ENCODE results near the gene EGR2. TPM values are rescaled to one million over a fixed set of nuclear protein-coding genes. Genes with fewer than 3 reads are reported as not detected.

The EGR2 gene
- total RNA-seq, 1 donor from 2014 or later: 5.7 TPM

- intact Hi-C loops (cut with micrococcal nuclease): loop anchor here (2.0 to 10.0 kb wide), 7 partner anchors 339 to 905 kb away; partner anchors contain the start of genes REEP3 and RTKN2
Observed at GRCh38 chr10:62819141-62819920, 3.2 kb upstream of the EGR2 start.

DNA sequence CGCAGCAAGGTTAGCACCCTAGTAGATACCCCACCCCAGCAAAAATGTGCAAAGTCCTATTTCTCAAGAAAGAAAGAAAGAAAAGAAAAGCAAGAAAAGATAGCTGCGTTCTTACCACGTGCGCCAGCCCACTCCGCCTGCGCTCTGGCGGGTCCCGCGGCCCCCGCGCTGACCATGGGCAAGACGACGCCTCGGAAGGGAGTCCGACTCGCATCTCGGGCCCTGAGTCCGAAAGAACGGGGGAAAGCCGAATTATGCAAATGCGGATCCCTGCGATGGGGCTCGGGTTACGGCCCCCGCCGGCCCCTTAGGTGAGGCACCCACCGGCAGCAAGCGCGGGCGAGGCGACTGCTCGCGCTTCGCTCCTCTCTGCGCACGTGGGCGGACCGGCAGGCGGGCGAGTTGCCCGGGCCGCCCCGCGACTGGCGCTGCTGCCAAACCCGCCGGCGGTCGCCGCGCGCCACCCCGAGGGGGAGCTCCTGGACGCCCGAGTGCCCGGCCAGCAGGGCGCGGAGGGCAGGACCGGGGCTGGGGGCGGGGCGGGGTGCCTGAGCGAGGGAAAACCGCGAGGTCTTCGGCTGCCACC, 2.4 kb upstream of the EGR2 start:
- intact Hi-C loops (cut with micrococcal nuclease): loop anchor here (1.0 to 10.0 kb wide), 11 partner anchors 208 to 906 kb away; partner anchors contain the start of genes REEP3 and RTKN2

- intact Hi-C loops (cut with micrococcal nuclease): loop anchor here (1.0 to 10.0 kb wide), 15 partner anchors 208 to 907 kb away; partner anchors contain the start of genes REEP3 and RTKN2
Observed at GRCh38 chr10:62817766-62818425, 1.7 kb upstream of the EGR2 start.

- intact Hi-C loops (cut with micrococcal nuclease): loop anchor here (2.0 to 10.0 kb wide), 10 partner anchors 288 to 908 kb away; partner anchors contain the start of genes REEP3 and RTKN2
Observed at GRCh38 chr10:62817121-62817765, 1.1 kb upstream of the EGR2 start.

DNA sequence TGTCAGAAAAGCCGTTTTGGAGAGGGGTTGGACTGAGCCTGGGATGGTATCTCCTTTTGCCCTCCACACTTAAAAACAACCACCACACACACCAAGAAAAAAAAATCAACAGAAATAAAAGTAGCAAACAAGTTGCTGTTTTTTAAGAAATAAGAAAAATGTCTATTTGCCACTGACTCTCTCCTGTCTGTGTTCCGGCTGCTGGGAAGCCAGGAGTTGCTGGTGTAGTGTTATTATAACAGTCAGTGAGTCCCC, 163 bp downstream of the EGR2 start:
- intact Hi-C loops (cut with micrococcal nuclease): loop anchor here (1.0 to 10.0 kb wide), 17 partner anchors 12 to 909 kb away; partner anchors contain the start of genes ADO, NRBF2, REEP3 and RTKN2

- intact Hi-C loops (cut with micrococcal nuclease): loop anchor here (1.0 to 10.0 kb wide), 17 partner anchors 11 to 909 kb away; partner anchors contain the start of genes ADO, NRBF2, REEP3 and RTKN2
Observed at GRCh38 chr10:62815381-62816075, 638 bp downstream of the EGR2 start.

DNA sequence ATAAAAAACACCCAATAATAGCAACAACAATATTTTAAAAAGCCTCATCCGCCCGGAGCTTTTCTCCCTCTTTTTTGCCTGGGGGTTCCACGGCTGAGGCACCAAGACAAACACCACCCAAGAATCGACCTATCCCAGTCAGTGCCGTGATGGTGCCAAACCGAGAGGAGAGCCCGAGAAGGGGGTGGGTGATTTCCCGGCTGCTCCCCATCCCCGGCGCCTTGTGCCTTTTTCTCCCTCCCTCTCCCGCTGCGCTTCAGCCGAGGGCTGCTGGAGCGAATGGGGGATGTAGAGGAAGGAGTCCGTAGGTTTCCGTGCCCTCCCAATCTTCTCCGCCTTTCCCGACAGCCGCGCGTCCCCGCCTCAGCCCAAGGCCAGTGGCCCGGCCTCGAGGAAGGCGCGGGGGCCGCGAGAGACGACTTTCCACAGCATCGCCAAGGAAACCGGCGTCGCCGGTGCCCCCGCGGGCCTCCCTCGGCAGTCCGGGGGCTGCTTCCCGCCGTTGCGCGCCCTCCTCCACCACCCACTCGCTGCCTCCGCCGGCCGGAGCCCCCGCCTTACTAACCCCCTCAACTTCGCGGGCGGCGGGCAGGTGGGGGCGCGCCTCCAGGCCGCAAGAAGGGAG, 1.3 kb downstream of the EGR2 start:
- intact Hi-C loops (cut with micrococcal nuclease): loop anchor here (5.0 to 10.0 kb wide), 6 partner anchors 433 to 910 kb away; partner anchors contain the start of genes REEP3 and RTKN2

DNA sequence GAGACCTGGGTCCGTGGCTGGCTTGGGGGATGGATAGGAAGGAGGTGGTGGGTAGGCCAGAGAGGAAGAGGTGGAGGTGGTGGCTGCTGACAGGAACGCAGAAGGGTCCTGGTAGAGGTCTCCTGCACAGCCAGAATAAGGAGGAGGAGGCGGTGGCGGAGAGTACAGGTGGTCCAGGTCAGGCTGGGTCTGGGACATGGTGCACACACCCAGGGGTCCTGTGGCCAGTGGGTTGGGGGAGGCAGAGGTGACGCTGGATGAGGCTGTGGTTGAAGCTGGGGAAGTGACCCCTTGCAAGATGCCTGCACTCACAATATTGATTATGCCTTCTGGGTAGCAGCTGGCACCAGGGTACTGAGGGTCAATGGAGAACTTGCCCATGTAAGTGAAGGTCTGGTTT, 2.2 kb downstream of the EGR2 start:
- intact Hi-C loops (cut with micrococcal nuclease): loop anchor here (10.0 kb wide), 1 partner anchor 911 kb away; no protein-coding TSS in a partner anchor

DNA sequence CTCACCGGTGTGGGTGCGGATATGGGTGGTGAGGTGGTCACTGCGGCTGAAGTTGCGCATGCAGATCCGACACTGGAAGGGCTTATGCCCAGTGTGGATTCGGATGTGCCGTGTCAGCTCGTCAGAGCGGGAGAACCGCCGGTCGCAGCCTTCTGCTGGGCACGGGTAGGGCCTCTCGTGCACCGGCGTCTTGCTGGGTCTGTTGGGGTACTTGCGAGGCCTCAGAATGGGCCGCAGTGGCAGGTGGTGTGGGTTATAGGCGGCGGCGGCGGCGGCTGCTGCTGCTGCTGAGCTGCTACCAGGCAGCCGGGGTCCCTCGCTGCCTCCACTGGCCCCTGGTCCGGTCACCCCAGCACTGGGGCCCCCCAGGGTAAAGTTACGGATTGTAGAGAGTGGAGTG, 2.7 kb downstream of the EGR2 start:
- intact Hi-C loops (cut with micrococcal nuclease): loop anchor here (10.0 kb wide), 1 partner anchor 911 kb away; no protein-coding TSS in a partner anchor

GRCh38 chr10:62812672-62813439, 3.3 kb downstream of the EGR2 start:
- intact Hi-C loops (cut with micrococcal nuclease): loop anchor here (10.0 kb wide), 1 partner anchor 912 kb away; no protein-coding TSS in a partner anchor

GRCh38 chr10:62811159-62811875, 4.8 kb downstream of the EGR2 start:
- intact Hi-C loops (cut with micrococcal nuclease): loop anchor here (10.0 kb wide), 1 partner anchor 913 kb away; no protein-coding TSS in a partner anchor

DNA sequence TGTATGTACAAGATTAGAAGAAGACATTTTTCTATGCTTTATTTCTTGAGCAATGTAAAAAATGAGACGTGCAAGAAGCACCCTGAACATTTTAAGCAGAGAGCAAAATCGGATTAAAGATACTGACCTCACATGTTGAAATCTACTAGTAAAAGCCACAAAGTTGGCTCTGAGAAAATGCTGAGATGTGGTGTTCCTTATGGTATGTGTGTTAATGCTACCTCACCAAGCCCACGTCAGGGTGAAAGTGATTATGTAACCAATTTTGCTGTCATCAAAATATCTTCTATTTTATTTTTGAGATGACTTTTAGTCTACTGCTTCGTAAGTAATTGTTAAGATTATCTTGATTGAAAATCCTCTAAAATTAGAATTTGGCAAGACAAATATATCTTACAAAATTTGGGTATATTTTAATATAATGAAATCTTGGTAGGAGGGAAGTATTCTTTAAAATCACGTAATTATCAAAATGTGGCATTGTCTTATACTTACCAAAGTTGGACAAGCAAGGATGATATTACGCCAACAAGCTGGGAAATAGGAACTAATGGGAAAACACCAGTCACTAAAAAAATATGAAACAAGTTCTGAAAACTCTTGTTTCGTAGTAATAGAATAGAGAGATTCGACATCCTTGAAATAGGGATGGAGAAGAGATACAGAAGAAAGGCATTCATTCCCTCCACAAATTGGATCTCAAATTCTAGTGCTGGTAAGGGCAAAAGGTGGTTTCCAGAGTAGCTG, 5.8 kb downstream of the EGR2 start:
- intact Hi-C loops (cut with micrococcal nuclease): loop anchor here (10.0 kb wide), 1 partner anchor 914 kb away; no protein-coding TSS in a partner anchor

GRCh38 chr10:62806251-62806650, 9.9 kb downstream of the EGR2 start:
- intact Hi-C loops (cut with micrococcal nuclease): no loop called here

DNA sequence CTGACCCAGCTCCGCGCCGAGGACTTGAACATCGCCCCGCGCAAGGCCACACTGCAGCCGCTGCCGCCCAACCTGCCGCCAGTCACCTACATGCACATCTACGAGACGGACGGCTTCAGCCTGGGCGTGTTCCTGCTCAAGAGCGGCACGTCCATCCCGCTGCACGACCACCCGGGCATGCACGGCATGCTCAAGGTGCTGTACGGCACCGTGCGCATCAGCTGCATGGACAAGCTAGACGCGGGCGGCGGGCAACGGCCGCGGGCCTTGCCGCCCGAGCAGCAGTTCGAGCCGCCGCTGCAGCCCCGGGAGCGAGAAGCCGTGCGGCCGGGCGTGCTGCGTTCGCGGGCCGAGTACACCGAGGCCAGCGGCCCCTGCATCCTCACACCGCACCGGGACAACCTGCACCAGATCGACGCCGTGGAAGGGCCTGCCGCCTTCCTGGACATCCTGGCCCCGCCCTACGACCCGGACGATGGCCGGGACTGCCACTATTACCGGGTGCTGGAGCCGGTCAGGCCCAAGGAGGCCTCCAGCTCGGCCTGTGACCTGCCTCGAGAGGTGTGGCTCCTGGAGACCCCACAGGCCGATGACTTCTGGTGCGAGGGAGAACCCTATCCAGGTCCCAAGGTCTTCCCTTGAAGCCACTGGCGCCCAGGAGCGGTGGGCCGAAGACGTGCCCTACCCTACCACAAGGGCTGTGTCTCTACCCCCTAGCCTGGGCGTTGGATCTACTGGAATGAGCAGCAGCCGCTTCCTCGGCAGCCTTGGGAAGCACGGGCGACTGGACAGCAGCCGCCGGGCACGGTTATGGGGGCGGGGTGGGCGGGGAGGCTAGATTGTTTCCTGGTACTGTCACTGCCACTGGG, 10.7 kb downstream of the EGR2 start:
- intact Hi-C loops (cut with micrococcal nuclease): loop anchor here (2.0 kb wide), 1 partner anchor 73 kb away; no protein-coding TSS in a partner anchor

- intact Hi-C loops (cut with micrococcal nuclease): loop anchor here (1.0 to 2.0 kb wide), 4 partner anchors 12 to 329 kb away; partner anchors contain the start of genes EGR2 and NRBF2
Observed at GRCh38 chr10:62804356-62805230, 11.6 kb downstream of the EGR2 start, which contains the start of gene ADO. ADO (plus strand) TSS chr10:62804720; CDS start chr10:62805060, 340 bp downstream.
